Calu3 (cell line): Measurements from ENCODE around the gene ATG16L2. TPM values are rescaled to one million over a fixed set of nuclear protein-coding genes. Genes with fewer than 3 reads are reported as not detected.
"Not testable (repeated sequence)": the region's sequence is repeated elsewhere in the genome, so short reads cannot be mapped to it uniquely, and the experiment has no call there.

Experiments
- BruUV-seq: library from RNA; stranded (reverse); fragments of 400-500 nt; replicated peaks from 2 replicates; lab custom pipeline; 2021; lab: Mats Ljungman, UMichigan
- CTCF ChIA-PET: fragments of 300-600 bp; sonication (Branson Sonifier 250); formaldehyde crosslinking; loops from one replicate; lab custom pipeline; 2022; ENCODE audit warnings: antibody characterized with exemption; lab: Charles Lee
- DNase-seq: peaks from one replicate; pipeline ENCODE4 v3.0.0; 2022
- H3K27ac Mint-ChIP-seq: one replicate; pipeline ENCODE4 v1.8.0; 2022; ENCODE audit warnings: mixed read lengths; ENCODE audit not compliant: unreplicated experiment
- H3K27me3 Mint-ChIP-seq: one replicate; pipeline ENCODE4 v1.8.0; 2022; ENCODE audit warnings: mixed read lengths; ENCODE audit not compliant: unreplicated experiment
- H3K36me3 Mint-ChIP-seq: one replicate; pipeline ENCODE4 v1.8.0; 2022; ENCODE audit warnings: mild to moderate bottlenecking, moderate library complexity, mixed read lengths; ENCODE audit not compliant: insufficient read depth, unreplicated experiment
- H3K4me1 Mint-ChIP-seq: one replicate; pipeline ENCODE4 v1.8.0; 2022; ENCODE audit warnings: mild to moderate bottlenecking, low read depth, mixed read lengths; ENCODE audit not compliant: unreplicated experiment
- H3K4me3 Mint-ChIP-seq: one replicate; pipeline ENCODE4 v1.8.0; 2022; ENCODE audit warnings: mild to moderate bottlenecking, low read depth, moderate library complexity, mixed read lengths; ENCODE audit not compliant: unreplicated experiment
- H3K9me3 Mint-ChIP-seq: one replicate; pipeline ENCODE4 v1.8.0; 2022; ENCODE audit warnings: low read depth, mixed read lengths; ENCODE audit not compliant: unreplicated experiment
- CTCF ChIP-seq: fragments of 200-600 bp; IDR thresholded peaks from one replicate; pipeline ENCODE4 v1.8.0; 2022; ENCODE audit warnings: antibody characterized with exemption; ENCODE audit not compliant: unreplicated experiment
- intact Hi-C: fragments of 100-400 bp; cut with micrococcal nuclease; formaldehyde crosslinking; loops from one replicate; pipeline ENCODE4 v1.10.0; 2022; ENCODE audit not compliant: unreplicated experiment
- total RNA-seq: library from RNA; stranded (reverse); gene quantifications from 2 replicates; pipeline ENCODE4 v1.2.3, GENCODE V29; 2022

The ATG16L2 gene
- total RNA-seq, 1 experiment from 2014 or later, result 28.7 TPM

DNA sequence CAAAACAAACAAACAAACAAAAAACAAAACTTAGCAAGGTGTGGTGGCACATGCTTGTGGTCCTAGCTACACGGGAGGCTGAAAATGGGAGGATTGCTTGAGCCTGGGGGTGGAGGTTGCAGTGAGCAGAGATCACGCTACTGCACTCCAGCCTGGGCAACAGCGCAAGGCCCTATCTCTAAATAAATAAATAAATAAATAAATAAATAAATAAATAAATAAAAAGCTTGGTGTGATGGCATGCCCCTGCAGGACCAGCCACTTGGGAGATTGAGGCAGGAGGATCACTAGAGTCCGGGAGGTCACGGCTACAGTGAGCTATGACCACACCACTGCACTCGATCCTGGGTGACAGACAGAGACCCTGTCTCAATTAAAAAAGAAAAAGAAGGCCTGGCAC lies 11.4 kb upstream of the ATG16L2 start:
- DNase-seq, result no peak
- H3K9me3 Mint-ChIP-seq, result no peaks in the 10 kb centered on the region
- no peak for TF ChIP-seq CTCF
- H3K36me3 Mint-ChIP-seq, result no peaks in the 10 kb centered on the region
- no peak overlapping the region for H3K27ac Mint-ChIP-seq
- CTCF ChIA-PET, result interaction anchor here (0.6 kb wide), 1 partner anchor 73 kb away, joined by 5 read pairs; no protein-coding TSS in a partner anchor
- no TSS peak for BruUV-seq
- no peaks in the 10 kb centered on the region for H3K4me1 Mint-ChIP-seq
- intact Hi-C loops, result no loop called here
- H3K4me3 Mint-ChIP-seq, result no peak overlapping the region
- no peaks in the 10 kb centered on the region for H3K27me3 Mint-ChIP-seq

DNA sequence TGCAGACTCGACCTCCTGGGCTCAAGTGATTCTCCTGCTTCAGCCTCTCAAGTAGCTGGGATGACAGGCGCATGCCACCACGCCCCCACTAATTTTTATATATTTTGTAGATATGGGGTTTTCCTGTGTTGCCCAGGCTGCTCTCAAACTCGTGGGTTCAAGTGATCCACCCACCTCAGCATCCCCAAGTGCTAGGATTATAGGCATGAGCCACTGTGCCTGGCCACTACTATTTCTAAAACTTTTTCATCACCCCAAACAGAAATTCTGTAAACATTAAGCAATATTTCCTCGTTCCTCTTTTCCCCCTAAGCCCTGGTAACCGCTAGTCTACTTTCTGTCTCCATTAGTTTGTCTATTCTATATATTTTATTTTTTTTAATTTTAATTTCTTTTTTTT lies 9.0 kb upstream of the ATG16L2 start:
- CTCF ChIA-PET, result no interaction called here
- intact Hi-C loops, result no loop called here
- Mint-ChIP-seq H3K36me3 (no peaks in the 10 kb centered on the region), H3K4me1 (no peaks in the 10 kb centered on the region), H3K27me3 (no peaks in the 10 kb centered on the region), H3K9me3 (no peaks in the 10 kb centered on the region), H3K4me3 (no peak overlapping the region), H3K27ac (no peak overlapping the region)
- BruUV-seq, result no TSS peak
- TF ChIP-seq CTCF, result no peak
- DNase-seq, result no peak

- H3K36me3 Mint-ChIP-seq, H3K4me3 Mint-ChIP-seq, CTCF ChIA-PET, H3K9me3 Mint-ChIP-seq, H3K27ac Mint-ChIP-seq, H3K4me1 Mint-ChIP-seq, intact Hi-C loops, DNase-seq, H3K27me3 Mint-ChIP-seq, BruUV-seq: not testable (repeated sequence)
Measured at GRCh38 chr11:72806378-72806777, 7.8 kb upstream of the ATG16L2 start.

GRCh38 chr11:72807021-72807693 lies 7.1 kb upstream of the ATG16L2 start:
- no peaks in the 10 kb centered on the region for H3K27me3 Mint-ChIP-seq
- BruUV-seq, result no TSS peak
- intact Hi-C loops, result no loop called here
- peaks cover 6% of the 10 kb centered on the region for H3K4me1 Mint-ChIP-seq
- DNase-seq, result no peak
- TF ChIP-seq CTCF, result no peak
- H3K4me3 Mint-ChIP-seq, result no peak overlapping the region
- no peaks in the 10 kb centered on the region for H3K36me3 Mint-ChIP-seq
- CTCF ChIA-PET, result interaction anchor here (0.7 kb wide), 1 partner anchor 22 kb away, joined by 3 read pairs; no protein-coding TSS in a partner anchor
- no peak overlapping the region for H3K27ac Mint-ChIP-seq
- H3K9me3 Mint-ChIP-seq, result no peaks in the 10 kb centered on the region

DNA sequence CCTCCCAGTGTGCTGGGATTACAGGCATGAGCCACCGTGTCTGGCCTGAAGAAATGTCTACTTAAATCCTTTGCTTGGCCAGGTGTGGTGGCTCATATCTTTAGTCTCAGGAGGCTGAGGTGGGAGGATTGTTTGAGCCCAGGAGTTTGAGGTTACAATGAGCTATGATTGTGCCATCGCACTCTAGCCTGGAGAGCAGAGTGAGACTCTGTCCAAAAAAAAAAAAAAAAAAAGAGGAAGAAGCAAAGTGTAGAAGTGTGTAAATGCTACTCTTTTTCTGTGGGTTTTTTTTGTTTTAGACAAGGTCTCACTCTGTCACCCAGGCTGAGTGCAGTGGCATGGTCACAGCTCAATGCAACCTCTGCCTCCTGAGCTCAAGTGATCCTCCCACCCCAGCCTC lies 6.4 kb upstream of the ATG16L2 start:
- Mint-ChIP-seq H3K27ac (no peak overlapping the region), H3K4me1 (peaks cover 13% of the 10 kb centered on the region), H3K9me3 (no peaks in the 10 kb centered on the region), H3K4me3 (no peak overlapping the region), H3K36me3 (peaks cover 3% of the 10 kb centered on the region), H3K27me3 (no peaks in the 10 kb centered on the region)
- DNase-seq, result no peak
- CTCF ChIA-PET, result interaction anchor here (0.7 kb wide), 2 partner anchors 21 to 273 kb away, joined by 3 read pairs; no protein-coding TSS in a partner anchor
- no TSS peak for BruUV-seq
- intact Hi-C loops, result no loop called here
- TF ChIP-seq CTCF, result no peak
